Neuron (in vitro differentiated cells): ENCODE data around the gene DUSP2.

ENCODE experiments used
- H2AFZ ChIP-seq: one replicate; pipeline ENCODE4 v1.6.1; 2013; ENCODE audit warnings: low read depth, mild to moderate bottlenecking, inconsistent platforms, low read length, moderate library complexity
- H3K27me3 ChIP-seq: one replicate; pipeline ENCODE4 v1.6.1; 2013; ENCODE audit warnings: low read length; ENCODE audit not compliant: insufficient read depth
- H3K36me3 ChIP-seq: one replicate; pipeline ENCODE4 v1.6.1; 2013; ENCODE audit warnings: low read length; ENCODE audit not compliant: insufficient read depth
- H3K4me1 ChIP-seq: one replicate; pipeline ENCODE4 v1.6.1; 2013; ENCODE audit warnings: low read length; ENCODE audit not compliant: insufficient read depth
- H3K4me3 ChIP-seq: 2 replicates; pipeline ENCODE4 v1.5.1; 2013; ENCODE audit warnings: mild to moderate bottlenecking, low read length, moderate library complexity
- H3K9me3 ChIP-seq: one replicate; pipeline ENCODE4 v1.6.1; 2013; ENCODE audit warnings: low read length

DUSP2 gene

GRCh38 chr2:96139181-96139758 lies 6.0 kb downstream of the DUSP2 start:
- Histone ChIP-seq H2AFZ (no peak overlapping the region), H3K4me1 (no peaks in the 10 kb centered on the region), H3K36me3 (no peaks in the 10 kb centered on the region), H3K27me3 (peaks cover 44% of the 10 kb centered on the region), H3K4me3 (no peak overlapping the region), H3K9me3 (no peaks in the 10 kb centered on the region)

- Histone ChIP-seq H3K9me3 (no peaks in the 10 kb centered on the region), H2AFZ (no peak within 1 kb of the TSS), H3K27me3 (peaks cover 44% of the 10 kb centered on the region), H3K4me3 (no peak within 1 kb of the TSS), H3K36me3 (no peaks in the 10 kb centered on the region), H3K4me1 (no peaks in the 10 kb centered on the region)
Observed at GRCh38 chr2:96138179-96139145, 6.8 kb downstream of the DUSP2 start, which contains the start of gene ASTL. ASTL (minus strand) TSS chr2:96138502; CDS start chr2:96138436, 66 bp downstream.

- H3K9me3 ChIP-seq: no peaks in the 10 kb centered on the region
- no peak overlapping the region for H2AFZ ChIP-seq
- no peak overlapping the region for H3K4me3 ChIP-seq
- no peaks in the 10 kb centered on the region for H3K36me3 ChIP-seq
- H3K27me3 ChIP-seq: peaks cover 46% of the 10 kb centered on the region
- no peaks in the 10 kb centered on the region for H3K4me1 ChIP-seq
Observed at GRCh38 chr2:96137321-96138178, 7.7 kb downstream of the DUSP2 start.

- H2AFZ ChIP-seq: no peak overlapping the region
- no peak overlapping the region for H3K4me3 ChIP-seq
- no peaks in the 10 kb centered on the region for H3K9me3 ChIP-seq
- no peaks in the 10 kb centered on the region for H3K4me1 ChIP-seq
- peaks cover 48% of the 10 kb centered on the region for H3K27me3 ChIP-seq
- no peaks in the 10 kb centered on the region for H3K36me3 ChIP-seq
Observed at GRCh38 chr2:96136129-96136720, 9.0 kb downstream of the DUSP2 start.

- Histone ChIP-seq H2AFZ (no peak overlapping the region), H3K27me3 (peaks cover 53% of the 10 kb centered on the region), H3K9me3 (no peaks in the 10 kb centered on the region), H3K36me3 (no peaks in the 10 kb centered on the region), H3K4me3 (no peak overlapping the region), H3K4me1 (no peaks in the 10 kb centered on the region)
Observed at GRCh38 chr2:96135621-96136020, 9.6 kb downstream of the DUSP2 start.

- Histone ChIP-seq H3K36me3 (no peaks in the 10 kb centered on the region), H3K9me3 (no peaks in the 10 kb centered on the region), H3K4me3 (no peak overlapping the region), H3K4me1 (no peaks in the 10 kb centered on the region), H2AFZ (no peak overlapping the region), H3K27me3 (peaks cover 58% of the 10 kb centered on the region)
Observed at GRCh38 chr2:96135171-96135570, 10.1 kb downstream of the DUSP2 start.

GRCh38 chr2:96134421-96134820 lies 10.8 kb downstream of the DUSP2 start:
- H3K27me3 ChIP-seq: peaks cover 61% of the 10 kb centered on the region
- H3K4me1 ChIP-seq: no peaks in the 10 kb centered on the region
- H3K9me3 ChIP-seq: no peaks in the 10 kb centered on the region
- H3K36me3 ChIP-seq: no peaks in the 10 kb centered on the region
- no peak overlapping the region for H3K4me3 ChIP-seq
- H2AFZ ChIP-seq: no peak overlapping the region

GRCh38 chr2:96131813-96132745 lies 13.2 kb downstream of the DUSP2 start:
- Histone ChIP-seq H3K4me3 (no peak overlapping the region), H3K9me3 (no peaks in the 10 kb centered on the region), H2AFZ (no peak overlapping the region), H3K4me1 (no peaks in the 10 kb centered on the region), H3K36me3 (no peaks in the 10 kb centered on the region), H3K27me3 (peaks cover 60% of the 10 kb centered on the region)

GRCh38 chr2:96131152-96131812 lies 14.0 kb downstream of the DUSP2 start:
- Histone ChIP-seq H3K9me3 (no peaks in the 10 kb centered on the region), H2AFZ (no peak overlapping the region), H3K36me3 (no peaks in the 10 kb centered on the region), H3K27me3 (peaks cover 61% of the 10 kb centered on the region), H3K4me1 (no peaks in the 10 kb centered on the region), H3K4me3 (no peak overlapping the region)

GRCh38 chr2:96130483-96130882 lies 14.8 kb downstream of the DUSP2 start:
- H3K4me3 ChIP-seq: no peak overlapping the region
- H3K9me3 ChIP-seq: no peaks in the 10 kb centered on the region
- no peaks in the 10 kb centered on the region for H3K36me3 ChIP-seq
- no peak overlapping the region for H2AFZ ChIP-seq
- H3K4me1 ChIP-seq: no peaks in the 10 kb centered on the region
- H3K27me3 ChIP-seq: peaks cover 53% of the 10 kb centered on the region

GRCh38 chr2:96129528-96130120 lies 15.6 kb downstream of the DUSP2 start:
- Histone ChIP-seq H3K27me3 (peaks cover 45% of the 10 kb centered on the region), H2AFZ (no peak overlapping the region), H3K4me1 (no peaks in the 10 kb centered on the region), H3K36me3 (no peaks in the 10 kb centered on the region), H3K9me3 (no peaks in the 10 kb centered on the region), H3K4me3 (no peak overlapping the region)
